ENCODE results near the gene IFI27. TPM values are rescaled to one million over a fixed set of nuclear protein-coding genes. Genes with fewer than 3 reads are reported as not detected.

Gene IFI27
- total RNA-seq, 1 donor from 2014 or later, result 15.5 TPM

GRCh38 chr14:94129111-94129757 is 18.7 kb downstream of the IFI27 start, which contains the start of gene IFI27L2:
Gene IFI27L2, minus strand, starts transcription at chr14:94129604. Its CDS starts 40 bp downstream, at chr14:94129564.
- Mint-ChIP-seq H3K9me3 (no peaks in the 10 kb centered on the region), H3K27ac (no peak within 1 kb of the TSS), H3K36me3 (no peaks in the 10 kb centered on the region), H3K4me3 (peak within 1 kb of the TSS; percentile 88), H3K4me1 (ENCODE audit: unreplicated experiment) (peaks cover 16% of the 10 kb centered on the region), H3K27me3 (peaks cover 5% of the 10 kb centered on the region)
- DNase-seq (ENCODE audit: extremely low spot score, unreplicated experiment), result no peak
- TF ChIP-seq CTCF (conservative IDR thresholded peaks at IDR 0.05), result peak; percentile 64

- H3K27ac Mint-ChIP-seq, result no peak overlapping the region
- no peaks in the 10 kb centered on the region for H3K9me3 Mint-ChIP-seq
- H3K36me3 Mint-ChIP-seq, result no peaks in the 10 kb centered on the region
- peak overlapping the region; percentile 88 for H3K4me3 Mint-ChIP-seq
- no peak for DNase-seq (ENCODE audit: extremely low spot score, unreplicated experiment)
- H3K4me1 Mint-ChIP-seq (ENCODE audit: unreplicated experiment), result peaks cover 16% of the 10 kb centered on the region
- peak; percentile 14 for TF ChIP-seq CTCF (conservative IDR thresholded peaks at IDR 0.05)
- H3K27me3 Mint-ChIP-seq, result peaks cover 6% of the 10 kb centered on the region
These were observed 19.4 kb downstream of the IFI27 start for GRCh38 chr14:94129758-94130414.

- Mint-ChIP-seq H3K4me3 (no peak overlapping the region), H3K27me3 (peaks cover 17% of the 10 kb centered on the region)
These were observed 21.9 kb downstream of the IFI27 start for GRCh38 chr14:94132285-94132887.

GRCh38 chr14:94135476-94135875 is 24.9 kb downstream of the IFI27 start:
- Mint-ChIP-seq H3K9me3 (no peaks in the 10 kb centered on the region), H3K27me3 (peaks cover 16% of the 10 kb centered on the region), H3K4me3 (no peak overlapping the region), H3K4me1 (ENCODE audit: unreplicated experiment) (no peaks in the 10 kb centered on the region), H3K27ac (no peak overlapping the region), H3K36me3 (no peaks in the 10 kb centered on the region)
- DNase-seq (ENCODE audit: extremely low spot score, unreplicated experiment), result no peak
- no peak for TF ChIP-seq CTCF (conservative IDR thresholded peaks at IDR 0.05)

More at GRCh38 chr14:94132285-94132887, 21.9 kb downstream of the IFI27 start:
- no peaks in the 10 kb centered on the region for H3K9me3 Mint-ChIP-seq
- TF ChIP-seq CTCF (conservative IDR thresholded peaks at IDR 0.05), result peak; percentile 94
- H3K36me3 Mint-ChIP-seq, result no peaks in the 10 kb centered on the region
- peaks cover 16% of the 10 kb centered on the region for H3K4me1 Mint-ChIP-seq (ENCODE audit: unreplicated experiment)
- DNase-seq (ENCODE audit: extremely low spot score, unreplicated experiment), result no peak
- H3K27ac Mint-ChIP-seq, result no peak overlapping the region

GRCh38 chr14:94136575-94137331 is 26.2 kb downstream of the IFI27 start:
- Mint-ChIP-seq H3K27me3 (peaks cover 16% of the 10 kb centered on the region), H3K27ac (no peak overlapping the region), H3K4me3 (no peak overlapping the region), H3K36me3 (no peaks in the 10 kb centered on the region), H3K4me1 (ENCODE audit: unreplicated experiment) (no peaks in the 10 kb centered on the region), H3K9me3 (no peaks in the 10 kb centered on the region)
- TF ChIP-seq CTCF (conservative IDR thresholded peaks at IDR 0.05), result peak; percentile 96
- peak; percentile 85 for DNase-seq (ENCODE audit: extremely low spot score, unreplicated experiment)

Measured in type B pancreatic cell (in vitro differentiated cells).